Left kidney (tissue), 8 donors: ENCODE measurements around the gene SF3B2. TPM values are rescaled to one million over a fixed set of nuclear protein-coding genes. Genes with fewer than 3 reads are reported as not detected.
"Not testable (repeated sequence)": the region's sequence is repeated elsewhere in the genome, so short reads cannot be mapped to it uniquely, and the experiment has no call there.

Experiments used
- DNase-seq: peaks from one replicate; pipeline ENCODE4 v3.0.0-alpha.2; 2013
- long read RNA-seq, 8 donors: transcript quantifications; one replicate each; lab custom pipeline, GENCODE V29; 2026
- polyA plus RNA-seq: library from polyadenylated mRNA; unstranded; fragments of 120-200 nt; gene quantifications from one replicate; pipeline ENCODE4 v1.2.1, GENCODE V29; 2013; ENCODE audit not compliant: insufficient read length

The SF3B2 gene, protein sequence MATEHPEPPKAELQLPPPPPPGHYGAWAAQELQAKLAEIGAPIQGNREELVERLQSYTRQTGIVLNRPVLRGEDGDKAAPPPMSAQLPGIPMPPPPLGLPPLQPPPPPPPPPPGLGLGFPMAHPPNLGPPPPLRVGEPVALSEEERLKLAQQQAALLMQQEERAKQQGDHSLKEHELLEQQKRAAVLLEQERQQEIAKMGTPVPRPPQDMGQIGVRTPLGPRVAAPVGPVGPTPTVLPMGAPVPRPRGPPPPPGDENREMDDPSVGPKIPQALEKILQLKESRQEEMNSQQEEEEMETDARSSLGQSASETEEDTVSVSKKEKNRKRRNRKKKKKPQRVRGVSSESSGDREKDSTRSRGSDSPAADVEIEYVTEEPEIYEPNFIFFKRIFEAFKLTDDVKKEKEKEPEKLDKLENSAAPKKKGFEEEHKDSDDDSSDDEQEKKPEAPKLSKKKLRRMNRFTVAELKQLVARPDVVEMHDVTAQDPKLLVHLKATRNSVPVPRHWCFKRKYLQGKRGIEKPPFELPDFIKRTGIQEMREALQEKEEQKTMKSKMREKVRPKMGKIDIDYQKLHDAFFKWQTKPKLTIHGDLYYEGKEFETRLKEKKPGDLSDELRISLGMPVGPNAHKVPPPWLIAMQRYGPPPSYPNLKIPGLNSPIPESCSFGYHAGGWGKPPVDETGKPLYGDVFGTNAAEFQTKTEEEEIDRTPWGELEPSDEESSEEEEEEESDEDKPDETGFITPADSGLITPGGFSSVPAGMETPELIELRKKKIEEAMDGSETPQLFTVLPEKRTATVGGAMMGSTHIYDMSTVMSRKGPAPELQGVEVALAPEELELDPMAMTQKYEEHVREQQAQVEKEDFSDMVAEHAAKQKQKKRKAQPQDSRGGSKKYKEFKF
- 260 TPM for polyA plus RNA-seq
- long read RNA-seq, donor 1, transcript SF3B2-212 (4 exons, 616 nt): major isoform, 8 of 106 reads
- long read RNA-seq, donor 1, partial matches to known transcripts: 85 of 106 reads
- long read RNA-seq, donor 1, other reads (novel, unspliced or antisense): 0 of 106 reads
- long read RNA-seq, donor 2, partial matches to known transcripts: 79 of 90 reads
- long read RNA-seq, donor 2, other reads (novel, unspliced or antisense): 0 of 90 reads
- long read RNA-seq, donor 3, partial matches to known transcripts: 54 of 62 reads
- long read RNA-seq, donor 3, other reads (novel, unspliced or antisense): 0 of 62 reads
- long read RNA-seq, donor 4, partial matches to known transcripts: 0 of 1 reads
- long read RNA-seq, donor 4, other reads (novel, unspliced or antisense): 0 of 1 reads
- long read RNA-seq, donor 5, transcript SF3B2-201 (22 exons, 2,903 nt): major isoform, 14 of 115 reads
- long read RNA-seq, donor 5, partial matches to known transcripts: 85 of 115 reads
- long read RNA-seq, donor 5, other reads (novel, unspliced or antisense): 10 of 115 reads
- long read RNA-seq, donor 6, transcript SF3B2-201 (22 exons, 2,903 nt): major isoform, 8 of 75 reads
- long read RNA-seq, donor 6, partial matches to known transcripts: 64 of 75 reads
- long read RNA-seq, donor 6, other reads (novel, unspliced or antisense): 0 of 75 reads
- long read RNA-seq, donor 7, transcript SF3B2-212 (4 exons, 616 nt): major isoform, 9 of 126 reads
- long read RNA-seq, donor 7, transcript SF3B2-201 (22 exons, 2,903 nt): minor isoform, 5 of 126 reads
- long read RNA-seq, donor 7, partial matches to known transcripts: 90 of 126 reads
- long read RNA-seq, donor 7, other reads (novel, unspliced or antisense): 12 of 126 reads
- long read RNA-seq, donor 8, partial matches to known transcripts: 14 of 18 reads
- long read RNA-seq, donor 8, other reads (novel, unspliced or antisense): 0 of 18 reads

DNA sequence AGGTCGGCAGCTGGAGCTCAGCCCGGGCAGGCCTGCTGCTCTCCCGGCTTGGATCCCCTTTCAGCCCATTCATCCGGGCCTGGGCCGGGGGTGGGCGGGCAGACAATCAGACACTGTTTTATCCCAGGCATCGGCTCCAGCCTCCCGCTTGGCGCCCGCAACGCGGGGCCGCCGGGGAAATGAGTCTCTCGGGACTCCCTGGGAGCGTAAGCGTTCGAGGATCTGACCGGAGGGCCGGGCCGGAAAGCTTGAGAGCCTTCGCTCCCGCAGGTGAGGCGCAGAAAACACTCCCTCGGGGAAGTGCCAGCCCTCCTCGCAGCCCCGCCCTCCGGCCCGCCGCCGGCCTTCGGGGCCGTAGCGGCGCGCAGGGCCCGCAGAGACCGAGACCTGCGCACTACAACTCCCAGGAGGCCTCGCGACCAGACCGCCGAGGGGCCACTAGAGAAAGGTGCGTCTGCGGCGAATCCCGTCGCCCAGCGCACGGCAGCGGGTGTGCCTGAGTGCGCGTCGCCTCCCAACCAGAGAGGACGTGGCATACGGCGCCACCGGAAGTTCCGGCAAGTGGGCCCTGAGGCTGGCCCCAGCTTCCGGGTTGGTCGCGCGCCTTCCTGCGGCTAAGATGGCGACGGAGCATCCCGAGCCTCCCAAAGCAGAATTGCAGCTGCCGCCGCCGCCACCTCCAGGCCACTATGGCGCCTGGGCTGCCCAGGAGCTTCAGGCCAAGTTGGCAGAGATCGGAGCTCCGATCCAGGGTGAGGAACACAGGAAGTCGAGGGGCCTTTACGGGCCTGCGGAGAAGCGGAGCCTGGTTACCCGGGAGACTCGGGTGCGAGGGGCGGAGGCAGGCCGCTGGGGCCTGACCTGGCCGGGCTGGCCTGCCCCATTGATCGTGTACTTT is at the start of gene SF3B2:
SF3B2 (plus strand) TSS at position 599 of the 898 bp plus-strand sequence; CDS start at position 620, 21 bp downstream.
- DNase-seq: peak; percentile 96

DNA sequence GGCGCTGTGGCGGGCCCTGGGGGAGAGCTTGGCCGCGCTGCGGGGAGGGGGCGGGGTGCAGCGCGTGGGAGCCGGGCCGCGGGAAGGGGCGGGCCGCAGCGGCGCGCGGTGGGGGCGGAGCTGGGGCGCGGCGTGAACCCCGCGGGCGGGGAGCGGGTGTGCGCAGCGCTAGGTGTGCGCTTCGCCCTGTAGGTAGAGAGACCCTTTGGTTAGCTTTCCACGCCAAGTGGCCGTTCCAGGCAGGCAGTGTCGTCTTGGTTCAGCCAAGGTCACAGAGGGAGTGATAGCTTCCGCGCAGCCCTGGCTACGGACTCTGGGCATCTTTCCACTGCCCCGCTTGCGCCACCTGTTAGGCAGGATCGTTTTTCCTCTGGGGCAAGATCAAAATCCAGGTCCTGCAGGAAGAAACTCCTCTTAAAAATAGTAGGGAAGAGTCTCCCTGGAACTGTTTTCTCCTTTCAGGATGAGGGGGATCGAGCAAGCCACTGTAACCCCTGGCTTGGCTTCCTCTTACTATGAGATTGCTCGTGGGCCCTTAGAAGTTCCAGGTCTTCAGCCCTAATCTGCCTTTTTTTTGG is 49.4 kb upstream of the SF3B2 start:
- DNase-seq: no peak

GRCh38 chr11:66003291-66003690 is 48.9 kb upstream of the SF3B2 start:
- no peak for DNase-seq

- no peak for DNase-seq
Observed at GRCh38 chr11:66004186-66004585, 48.0 kb upstream of the SF3B2 start.

DNA sequence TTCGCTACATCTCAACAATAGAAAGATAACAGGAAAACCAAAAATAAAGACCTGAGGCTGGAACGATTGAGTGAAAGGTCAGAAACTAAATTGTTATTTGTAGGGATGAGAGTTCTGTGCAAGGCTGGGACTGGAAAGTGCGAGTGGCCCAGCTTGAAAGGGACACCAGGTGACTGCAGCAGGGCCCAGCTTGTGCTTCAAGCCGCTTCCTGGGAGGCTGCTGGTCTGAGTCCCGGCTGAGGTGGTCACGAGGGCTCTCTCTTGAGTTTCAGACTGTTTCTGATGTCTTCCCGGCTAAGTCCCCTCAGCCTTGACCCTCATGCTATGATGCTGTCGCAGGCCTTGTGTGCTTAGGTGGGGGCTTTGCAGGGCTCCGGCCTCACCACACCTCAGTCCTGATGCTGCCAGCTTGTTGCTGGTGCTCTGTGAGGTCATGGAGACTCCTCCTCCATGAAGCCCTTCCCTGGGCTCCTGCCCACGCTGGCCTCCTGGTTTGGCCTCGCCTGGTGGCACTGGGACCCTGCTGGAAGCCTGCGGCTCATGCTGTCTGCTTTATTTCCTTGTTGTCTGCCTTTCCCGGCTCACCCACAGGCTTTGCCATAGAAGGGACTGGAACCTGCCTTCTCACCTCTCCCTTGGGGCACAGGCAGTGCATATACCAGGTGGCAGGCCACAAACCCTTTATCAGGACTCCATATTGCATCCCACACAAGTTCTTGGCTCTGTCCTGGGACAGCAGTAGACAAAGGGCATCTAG is 45.9 kb upstream of the SF3B2 start:
- no peak for DNase-seq

DNA sequence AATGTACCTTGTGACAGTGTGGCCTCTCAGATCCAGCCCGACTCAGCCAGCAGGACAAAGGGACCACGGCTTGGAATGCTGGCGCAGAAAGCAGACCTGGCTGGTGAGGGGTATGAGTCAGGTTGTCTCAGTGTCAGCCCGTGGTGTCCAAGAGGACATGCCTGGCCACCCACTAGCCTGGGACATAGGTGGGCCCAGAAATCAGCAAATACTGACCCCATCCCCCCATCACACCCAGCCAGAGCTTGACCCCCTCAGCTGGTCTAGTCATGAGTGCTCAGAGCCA is 45.3 kb upstream of the SF3B2 start:
- DNase-seq: no peak

GRCh38 chr11:66007201-66007634 is 44.9 kb upstream of the SF3B2 start:
- no peak for DNase-seq

- no peak for DNase-seq
Observed at GRCh38 chr11:66008095-66008467, 44.1 kb upstream of the SF3B2 start.

- no peak for DNase-seq
Observed at GRCh38 chr11:66008468-66009101, 43.6 kb upstream of the SF3B2 start.

DNA sequence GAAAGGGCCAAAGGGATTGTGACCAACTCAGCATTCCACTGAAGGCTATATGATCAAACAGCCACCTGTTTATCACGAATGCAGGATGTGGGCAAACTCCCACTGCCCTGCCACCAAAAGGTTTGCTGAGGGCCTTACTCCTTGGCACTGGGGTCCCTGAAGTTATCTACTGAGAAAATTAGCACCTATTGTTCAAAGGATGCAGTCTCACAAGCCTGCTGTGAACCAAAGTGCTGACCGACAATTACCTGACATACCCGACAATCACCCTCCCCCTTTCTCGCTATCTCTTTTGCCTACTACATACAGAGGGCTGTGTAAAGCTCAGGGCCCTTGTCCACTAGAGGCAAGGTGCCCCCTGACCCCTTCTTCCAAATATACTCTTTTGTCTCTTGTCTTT is 42.1 kb upstream of the SF3B2 start:
- DNase-seq: not testable (repeated sequence)

DNA sequence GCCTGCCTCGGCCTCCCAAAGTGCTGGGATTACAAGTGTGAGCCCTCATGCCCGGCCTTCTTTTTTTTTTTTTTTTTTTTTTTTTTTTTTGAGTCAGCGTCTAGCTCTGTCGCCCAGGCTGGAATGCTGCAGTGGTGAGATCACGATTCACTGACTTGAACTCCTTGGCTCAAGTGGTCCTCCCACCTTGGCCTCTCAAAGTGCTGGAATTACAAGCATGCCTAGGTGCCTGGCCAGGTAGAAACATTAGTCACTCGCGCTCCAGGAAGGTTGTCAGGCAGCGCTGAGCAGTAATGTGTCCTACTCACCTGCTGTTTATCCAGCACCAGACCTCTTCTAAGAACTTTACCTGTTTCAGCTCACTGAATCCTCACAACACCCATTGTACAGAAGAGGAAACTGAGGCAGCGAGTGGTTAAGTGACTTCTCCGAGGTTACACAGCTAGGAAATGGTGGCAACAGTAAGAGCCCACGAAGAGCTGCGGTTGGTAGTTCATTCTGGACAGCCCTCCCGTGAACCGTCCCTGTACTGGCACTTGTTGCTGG is 40.9 kb upstream of the SF3B2 start:
- no peak for DNase-seq

DNA sequence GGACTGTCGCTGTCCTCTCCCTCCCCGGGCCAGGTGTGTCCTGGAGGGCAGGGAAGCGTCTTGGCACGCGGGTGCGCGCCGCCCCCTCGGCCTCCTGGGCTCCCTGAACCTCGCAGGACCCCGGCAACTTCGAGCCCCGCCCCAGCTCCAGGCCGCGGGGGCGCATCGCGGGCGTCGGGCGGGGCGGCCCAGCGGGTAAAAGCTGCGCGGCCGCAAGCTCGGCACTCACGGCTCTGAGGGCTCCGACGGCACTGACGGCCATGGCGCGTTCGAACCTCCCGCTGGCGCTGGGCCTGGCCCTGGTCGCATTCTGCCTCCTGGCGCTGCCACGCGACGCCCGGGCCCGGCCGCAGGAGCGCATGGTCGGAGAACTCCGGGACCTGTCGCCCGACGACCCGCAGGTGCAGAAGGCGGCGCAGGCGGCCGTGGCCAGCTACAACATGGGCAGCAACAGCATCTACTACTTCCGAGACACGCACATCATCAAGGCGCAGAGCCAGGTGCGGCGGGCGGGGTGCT is 40.3 kb upstream of the SF3B2 start, which contains the start of gene CST6:
CST6 (plus strand) TSS at position 224 of the 519 bp plus-strand sequence; CDS start at position 261, 37 bp downstream.
- DNase-seq: no peak

DNA sequence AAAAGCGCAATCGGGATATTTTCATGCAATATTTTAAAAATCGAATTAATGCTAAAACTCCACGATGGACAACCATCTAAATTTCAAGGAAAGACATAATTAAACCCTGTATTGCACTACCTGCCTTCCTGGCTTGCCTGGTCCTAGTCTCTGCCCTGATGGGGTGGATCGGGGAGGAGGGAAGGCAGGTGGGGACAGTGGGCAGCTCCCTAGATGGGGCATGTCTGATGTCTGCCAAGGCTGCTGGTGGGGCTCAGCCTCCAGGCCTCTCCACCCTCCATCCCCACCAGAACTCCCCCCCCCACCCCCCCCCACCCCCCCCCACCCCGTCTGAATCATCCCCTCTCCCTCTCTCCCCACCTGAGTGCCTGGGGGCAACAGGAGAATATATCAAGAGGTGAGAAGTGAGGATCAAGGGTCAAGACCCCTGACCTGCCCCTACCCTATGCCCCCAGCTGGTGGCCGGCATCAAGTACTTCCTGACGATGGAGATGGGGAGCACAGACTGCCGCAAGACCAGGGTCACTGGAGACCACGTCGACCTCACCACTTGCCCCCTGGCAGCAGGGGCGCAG is 39.7 kb upstream of the SF3B2 start:
- DNase-seq: no peak

DNA sequence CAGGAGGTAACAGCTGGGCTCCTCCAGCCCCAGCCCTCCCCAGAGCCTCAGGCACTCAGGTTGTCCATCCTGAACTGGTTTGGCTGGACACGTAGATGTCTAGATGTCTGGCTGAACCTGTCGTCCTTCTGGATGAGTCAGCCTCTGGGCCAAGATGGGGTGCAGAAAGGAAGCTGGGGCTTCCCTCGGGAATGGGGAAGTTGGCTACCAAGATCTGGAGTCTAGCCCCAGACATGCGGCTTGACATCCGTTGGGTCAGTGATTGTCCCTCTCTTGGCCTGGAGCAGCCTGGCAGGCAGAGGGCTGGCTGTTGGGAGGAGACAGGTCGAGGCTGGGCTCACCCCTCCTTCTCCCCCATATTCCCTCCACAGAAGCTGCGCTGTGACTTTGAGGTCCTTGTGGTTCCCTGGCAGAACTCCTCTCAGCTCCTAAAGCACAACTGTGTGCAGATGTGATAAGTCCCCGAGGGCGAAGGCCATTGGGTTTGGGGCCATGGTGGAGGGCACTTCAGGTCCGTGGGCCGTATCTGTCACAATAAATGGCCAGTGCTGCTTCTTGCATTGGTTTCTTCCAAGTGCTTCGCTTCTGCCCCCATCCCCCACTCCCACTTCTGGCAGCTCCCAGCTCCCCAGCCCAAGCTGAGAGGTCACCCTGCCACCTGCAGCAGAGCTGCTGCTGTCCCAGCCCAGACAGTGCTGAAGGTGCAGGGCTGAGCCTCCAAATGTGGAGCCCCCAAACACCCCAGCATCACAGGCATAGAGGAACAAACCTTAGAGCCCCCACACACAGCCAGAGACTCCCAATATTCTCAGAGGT is 39.0 kb upstream of the SF3B2 start:
- DNase-seq: no peak

DNA sequence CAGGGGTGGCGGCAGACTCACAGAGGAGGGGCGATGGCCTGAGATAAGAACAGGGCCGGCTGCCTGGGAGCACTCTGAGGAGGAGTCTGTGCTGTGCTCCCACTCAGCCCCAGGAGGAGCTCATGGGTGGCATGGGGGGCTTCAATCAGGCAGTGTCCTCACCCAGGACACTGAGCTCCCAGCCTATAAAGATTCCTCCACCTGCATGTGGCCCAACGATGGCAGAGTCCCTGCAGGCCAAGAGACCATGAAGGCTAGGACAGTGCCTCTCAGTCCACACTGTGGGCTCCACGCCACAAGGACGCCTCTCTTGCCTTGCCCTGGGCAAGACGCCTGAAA is 38.4 kb upstream of the SF3B2 start:
- no peak for DNase-seq

DNA sequence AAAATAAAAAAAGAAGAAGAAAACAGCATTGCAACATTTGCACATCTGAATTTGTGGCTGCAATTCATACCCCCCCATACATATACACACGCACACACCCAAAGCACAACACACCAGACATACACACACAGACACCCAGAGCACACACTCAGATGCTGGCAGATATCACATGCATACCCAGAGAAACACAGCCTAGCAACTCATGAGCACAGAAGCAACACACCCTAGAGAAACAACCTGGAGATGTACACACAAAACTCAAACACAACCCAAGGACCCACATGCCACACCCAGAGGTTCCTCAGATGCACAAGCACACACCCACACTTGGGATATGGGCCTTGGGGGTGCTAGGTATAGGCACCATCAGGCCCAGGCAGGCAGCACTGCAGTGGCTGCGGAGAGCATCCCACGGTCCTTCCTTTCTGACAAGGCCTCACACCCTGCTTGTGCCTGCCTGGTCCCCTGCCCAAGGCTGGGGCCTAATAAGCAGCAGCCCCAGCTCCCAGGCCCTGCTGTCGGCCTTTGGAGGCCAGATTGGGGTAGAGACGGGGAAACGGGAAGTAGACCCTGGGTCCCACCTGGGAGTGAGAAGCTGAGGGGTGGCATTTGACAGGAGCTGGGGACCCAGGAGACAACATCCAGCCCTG is 37.2 kb upstream of the SF3B2 start:
- no peak for DNase-seq
